DMS 273 treated with DMSO at 0.1 percent for 48 hours (cell line): Measurements from ENCODE around the gene DHX30.
"Not testable (repeated sequence)": the region's sequence is repeated elsewhere in the genome, so short reads cannot be mapped to it uniquely, and the experiment has no call there.

Source experiments
- DNase-seq: peaks from one replicate; lab custom pipeline; 2025; lab: John Stamatoyannopoulos, UW

The DHX30 gene

GRCh38 chr3:47813551-47814177, 10.7 kb downstream of the DHX30 start:
- no peak for DNase-seq

- no peak for DNase-seq
Measured at GRCh38 chr3:47817609-47818008, 14.7 kb downstream of the DHX30 start.

GRCh38 chr3:47824541-47825473, 21.9 kb downstream of the DHX30 start:
- peak; percentile 60 for DNase-seq

- no peak for DNase-seq
Measured at GRCh38 chr3:47825590-47825989, 22.7 kb downstream of the DHX30 start.

GRCh38 chr3:47829482-47829881, 26.5 kb downstream of the DHX30 start:
- DNase-seq: not testable (repeated sequence)

GRCh38 chr3:47836986-47837385, 34.0 kb downstream of the DHX30 start:
- no peak for DNase-seq

GRCh38 chr3:47838503-47838902, 35.6 kb downstream of the DHX30 start:
- DNase-seq: no peak

- no peak for DNase-seq
Measured at GRCh38 chr3:47841786-47842349, 38.9 kb downstream of the DHX30 start.

GRCh38 chr3:47846186-47846879, 43.4 kb downstream of the DHX30 start:
- DNase-seq: no peak

GRCh38 chr3:47846880-47847248, 43.9 kb downstream of the DHX30 start:
- DNase-seq: no peak

- no peak for DNase-seq
Measured at GRCh38 chr3:47847260-47847659, 44.3 kb downstream of the DHX30 start.

GRCh38 chr3:47847801-47848518, 45.0 kb downstream of the DHX30 start:
- no peak for DNase-seq

GRCh38 chr3:47848599-47849117, 45.7 kb downstream of the DHX30 start:
- DNase-seq: no peak

- DNase-seq: no peak
Measured at GRCh38 chr3:47849186-47849698, 46.3 kb downstream of the DHX30 start.

GRCh38 chr3:47849699-47850563, 47.0 kb downstream of the DHX30 start:
- DNase-seq: no peak

GRCh38 chr3:47850564-47851410, 47.8 kb downstream of the DHX30 start:
- DNase-seq: no peak

- no peak for DNase-seq
Measured at GRCh38 chr3:47851888-47852603, 49.1 kb downstream of the DHX30 start.
